IMR-90 (cell line): Measurements from ENCODE around the gene FAM193A. TPM values are rescaled to one million over a fixed set of nuclear protein-coding genes. Genes with fewer than 3 reads are reported as not detected.
A peak's percentile ranks its signal among the peaks of the same experiment; 100 is the strongest.

ENCODE experiments used
- ATAC-seq: fragments of 200-7000 bp; cut with Tn5 transposase; 2 replicates; pipeline ENCODE4 v1.9.1; 2020; ENCODE audit warnings: low read depth, mild to moderate bottlenecking, moderate library complexity
- BruUV-seq: library from RNA; stranded (reverse); fragments of 400-500 nt; replicated peaks from 2 replicates; lab custom pipeline; 2021; lab: Mats Ljungman, UMichigan
- CTCF ChIA-PET: fragments of 300-600 bp; formaldehyde crosslinking; extraction: SDS; loops from one replicate; lab custom pipeline; 2021; ENCODE audit warnings: antibody characterized with exemption; lab: Yijun Ruan, JAX
- POLR2A ChIA-PET: fragments of 300-600 bp; sonication (Branson Sonifier 250); formaldehyde crosslinking; loops from one replicate; lab custom pipeline; 2022; ENCODE audit warnings: antibody characterized with exemption; ENCODE audit not compliant: unreplicated experiment; lab: Charles Lee
- DNase-seq: peaks from one replicate; pipeline ENCODE4 v3.0.0; 2013
- H2AFZ ChIP-seq: replicated peaks from 2 replicates; pipeline ENCODE3; 2013; ENCODE audit warnings: low read length, mild to moderate bottlenecking; ENCODE audit not compliant: poor library complexity
- H2AK5ac ChIP-seq: 2 replicates; pipeline ENCODE4 v1.6.1; 2013; ENCODE audit warnings: low read depth, low read length, inconsistent platforms
- H2AK9ac ChIP-seq: replicated peaks from 2 replicates; pipeline ENCODE3; 2013; ENCODE audit warnings: mild to moderate bottlenecking, low read depth, low read length, moderate library complexity; ENCODE audit not compliant: poor library complexity
- H2BK120ac ChIP-seq: 2 replicates; pipeline ENCODE4 v1.6.1; 2013; ENCODE audit warnings: low read depth, low read length, inconsistent platforms
- H2BK15ac ChIP-seq: 3 replicates; pipeline ENCODE4 v1.6.1; 2013; ENCODE audit warnings: low read depth, low read length, inconsistent platforms
- H2BK20ac ChIP-seq: 2 replicates; pipeline ENCODE4 v1.6.1; 2013; ENCODE audit warnings: low read depth, mild to moderate bottlenecking, inconsistent platforms, low read length, moderate library complexity
- H2BK5ac ChIP-seq: 2 replicates; pipeline ENCODE4 v1.6.1; 2013; ENCODE audit warnings: mild to moderate bottlenecking, low read depth, low read length, inconsistent platforms; ENCODE audit not compliant: poor library complexity, severe bottlenecking
- H3K14ac ChIP-seq: replicated peaks from 2 replicates; pipeline ENCODE4 v1.6.1; 2013; ENCODE audit warnings: low read depth, low read length, inconsistent platforms
- H3K18ac ChIP-seq: 2 replicates; pipeline ENCODE4 v1.6.1; 2013; ENCODE audit warnings: low read depth, low read length, control low read depth
- H3K23ac ChIP-seq: 2 replicates; pipeline ENCODE4 v1.6.1; 2013; ENCODE audit warnings: low read depth, low read length, inconsistent platforms
- H3K27ac ChIP-seq: 2 replicates; pipeline ENCODE4 v1.5.1; 2013; ENCODE audit warnings: mild to moderate bottlenecking, control low read depth, low read length; ENCODE audit not compliant: insufficient read depth
- H3K27me3 ChIP-seq: 2 replicates; pipeline ENCODE4 v1.6.1; 2013; ENCODE audit warnings: low read length; ENCODE audit not compliant: control insufficient read depth, insufficient read depth
- H3K36me3 ChIP-seq: 2 replicates; pipeline ENCODE4 v1.6.1; 2013; ENCODE audit warnings: low read length, mixed read lengths; ENCODE audit not compliant: control insufficient read depth, insufficient read depth
- H3K4ac ChIP-seq: 2 replicates; pipeline ENCODE4 v1.6.1; 2013; ENCODE audit warnings: low read depth, low read length, inconsistent platforms
- H3K4me1 ChIP-seq: 2 replicates; pipeline ENCODE4 v1.6.1; 2013; ENCODE audit warnings: low read length, mixed read lengths; ENCODE audit not compliant: control insufficient read depth, insufficient read depth
- H3K4me2 ChIP-seq: 2 replicates; pipeline ENCODE4 v1.6.1; 2013; ENCODE audit warnings: low read depth, mild to moderate bottlenecking, control low read depth, low read length, moderate library complexity
- H3K4me3 ChIP-seq: 2 replicates; pipeline ENCODE4 v1.5.1; 2013; ENCODE audit warnings: low read depth, mild to moderate bottlenecking, control low read depth, low read length, moderate library complexity; ENCODE audit not compliant: insufficient read depth
- H3K56ac ChIP-seq: 2 replicates; pipeline ENCODE4 v1.6.1; 2013; ENCODE audit warnings: low read length, inconsistent platforms; ENCODE audit not compliant: insufficient read depth; ENCODE audit errors: extremely low read depth
- H3K79me1 ChIP-seq, 2 experiments: 2 replicates each; pipeline ENCODE4 v1.6.1; 2013; ENCODE audit warnings: low read length in 2 of 2, inconsistent platforms in 1 of 2, low read depth in 1 of 2
- H3K9ac ChIP-seq: 2 replicates; pipeline ENCODE4 v1.6.1; 2013; ENCODE audit warnings: low read depth, low read length, control low read depth
- H3K9me1 ChIP-seq: 2 replicates; pipeline ENCODE4 v1.6.1; 2013; ENCODE audit warnings: low read length, inconsistent platforms; ENCODE audit not compliant: insufficient read depth
- H3K9me3 ChIP-seq: 2 replicates; pipeline ENCODE4 v1.6.1; 2013; ENCODE audit warnings: low read length; ENCODE audit not compliant: control insufficient read depth, insufficient read depth
- H4K20me1 ChIP-seq: 2 replicates; pipeline ENCODE4 v1.6.1; 2013; ENCODE audit warnings: low read length, inconsistent platforms; ENCODE audit not compliant: insufficient read depth
- H4K5ac ChIP-seq: 2 replicates; pipeline ENCODE4 v1.6.1; 2013; ENCODE audit warnings: mild to moderate bottlenecking, low read depth, low read length, control low read depth
- H4K8ac ChIP-seq, 2 experiments: 2 replicates each; pipeline ENCODE4 v1.6.1; 2013; ENCODE audit warnings: low read depth in 2 of 2, low read length in 2 of 2, control low read depth in 1 of 2, inconsistent platforms in 1 of 2
- H4K91ac ChIP-seq: 2 replicates; pipeline ENCODE4 v1.6.1; 2013; ENCODE audit warnings: low read depth, low read length, inconsistent platforms; ENCODE audit not compliant: insufficient read depth
- CEBPB ChIP-seq: IDR thresholded peaks from 2 replicates; pipeline ENCODE4 v1.6.1; 2012; ENCODE audit warnings: low read depth, low read length, improper control_type of control experiment
- MXI1 ChIP-seq: IDR thresholded peaks from 2 replicates; pipeline ENCODE4 v1.6.1; 2012; ENCODE audit warnings: low read depth, mild to moderate bottlenecking, low read length, moderate library complexity, borderline replicate concordance
- WGBS, 2 experiments: methylation state at CpG; one replicate each; pipeline versions ENCODE4 v1.1.5 to v1.1.7; 2013; ENCODE audit warnings: missing lambda C conversion rate in 2 of 2; ENCODE audit not compliant: insufficient read length in 1 of 2; ENCODE audit errors: extremely low coverage in 2 of 2; 5-methylcytosine and 5-hydroxymethylcytosine counted together
- dilution Hi-C: fragments of 300-500 bp; cut with HindIII; formaldehyde crosslinking; loops from one replicate; pipeline ENCODE4 v1.14.3; 2018; ENCODE audit warnings: low sequenced_read_pairs; ENCODE audit not compliant: unreplicated experiment
- in situ Hi-C: fragments of 300-500 bp; cut with MboI; formaldehyde crosslinking; loops from 3 replicates; pipeline ENCODE4 v1.14.3; 2019; ENCODE audit warnings: low sequenced_read_pairs, inconsistent platforms, mixed read lengths
- intact Hi-C: fragments of 100-400 bp; cut with micrococcal nuclease; formaldehyde crosslinking; loops from 2 replicates; pipeline ENCODE4 v1.10.0; 2022
- polyA plus RNA-seq, 3 experiments: library from polyadenylated mRNA; depleted of rRNA; stranded (reverse); fragments of >200 nt; gene quantifications; 2 replicates each; pipeline ENCODE4 v1.2.3, GENCODE V29; 2012; ENCODE audit warnings: low replicate concordance in 1 of 3
- total RNA-seq: library from RNA; depleted of rRNA; stranded (reverse); fragments of >200 nt; gene quantifications from 2 replicates; pipeline ENCODE4 v1.2.3, GENCODE V29; 2012

The FAM193A gene
- total and polyA plus RNA-seq, 2 of the 4 experiments (the other 2 are of a cell fraction), result 6.8 to 11.0 TPM

- Histone ChIP-seq H2BK5ac (no peak overlapping the region), H3K9me3 (no peaks in the 10 kb centered on the region), H4K91ac (no peak overlapping the region), H4K20me1 (peaks cover 74% of the 10 kb centered on the region), H3K4me2 (no peak overlapping the region), H2AK5ac (no peak overlapping the region), H2AFZ (no peak overlapping the region), H4K5ac (no peak overlapping the region), H3K4me3 (no peak overlapping the region), H4K8ac (no peak overlapping the region), H3K4ac (no peak overlapping the region), H2BK120ac (no peak overlapping the region), H3K27ac (no peak overlapping the region), H2BK20ac (no peak overlapping the region), H2BK15ac (no peak overlapping the region), H3K23ac (no peak overlapping the region), H3K27me3 (no peaks in the 10 kb centered on the region), H3K18ac (no peak overlapping the region), H3K9ac (no peak overlapping the region), H3K56ac (no peak overlapping the region), H3K36me3 (0 out of 2 replicates have a peak, but pooled peaks cover 2% of the 10 kb centered on the region), H2AK9ac (no peak overlapping the region), H3K79me1 (peaks cover 8 to 57% of the 10 kb centered on the region in 2 experiments), H3K4me1 (peaks cover 4% of the 10 kb centered on the region), H3K14ac (no peak overlapping the region), H3K9me1 (peaks cover 4% of the 10 kb centered on the region)
- ChIA-PET CTCF (interaction anchor here (0.6 kb wide), 1 partner anchor 43 kb away, joined by 3 read pairs; no protein-coding TSS in a partner anchor), POLR2A (no interaction called here)
- in situ Hi-C loops, result no loop called here
- intact Hi-C loops, result no loop called here
- DNase-seq, result no peak
- dilution Hi-C loops, result no loop called here
- TF ChIP-seq CEBPB (peak; percentile 71), MXI1 (no peak)
- ATAC-seq, result no peak
- WGBS, 2 experiments, result 95% methylated on average over 8 of the region's 14 CpGs; no CpG with 5 or more reads in 1 of the 2 experiments
- BruUV-seq, result no TSS peak
Measured at GRCh38 chr4:2615821-2616220, 79.4 kb downstream of the FAM193A start.
